Astrocyte of the hippocampus (primary cell): ENCODE results near the gene RND3.

Experiments used
- DNase-seq: peaks from one replicate; pipeline ENCODE4 v3.0.0; 2011; ENCODE audit warnings: low read depth, low spot score

The RND3 gene

GRCh38 chr2:150476286-150476685, 11.2 kb downstream of the RND3 start:
- DNase-seq = no peak

- no peak for DNase-seq
Observed at GRCh38 chr2:150475479-150476250, 11.8 kb downstream of the RND3 start.

- no peak for DNase-seq
Observed at GRCh38 chr2:150474326-150475074, 13.0 kb downstream of the RND3 start.

GRCh38 chr2:150473767-150474166, 13.7 kb downstream of the RND3 start:
- DNase-seq = no peak

- peak; percentile 59 for DNase-seq
Observed at GRCh38 chr2:150472511-150472899, 15.0 kb downstream of the RND3 start.

- no peak for DNase-seq
Observed at GRCh38 chr2:150471813-150472510, 15.5 kb downstream of the RND3 start.

- no peak for DNase-seq
Observed at GRCh38 chr2:150470435-150470834, 17.0 kb downstream of the RND3 start.

GRCh38 chr2:150469706-150470274, 17.7 kb downstream of the RND3 start:
- no peak for DNase-seq

- DNase-seq = no peak
Observed at GRCh38 chr2:150468350-150468960, 19.0 kb downstream of the RND3 start.

GRCh38 chr2:150467621-150467963, 19.9 kb downstream of the RND3 start:
- DNase-seq = no peak

GRCh38 chr2:150466741-150467620, 20.5 kb downstream of the RND3 start:
- DNase-seq = peak; percentile 61

- DNase-seq = no peak
Observed at GRCh38 chr2:150465703-150466569, 21.5 kb downstream of the RND3 start.

- DNase-seq = no peak
Observed at GRCh38 chr2:150464986-150465385, 22.5 kb downstream of the RND3 start.

- no peak for DNase-seq
Observed at GRCh38 chr2:150464270-150464669, 23.2 kb downstream of the RND3 start.

- DNase-seq = no peak
Observed at GRCh38 chr2:150462770-150463169, 24.7 kb downstream of the RND3 start.

GRCh38 chr2:150459281-150459680, 28.2 kb downstream of the RND3 start:
- no peak for DNase-seq

- DNase-seq = no peak
Observed at GRCh38 chr2:150450765-150451164, 36.7 kb downstream of the RND3 start.

- no peak for DNase-seq
Observed at GRCh38 chr2:150449856-150450255, 37.6 kb downstream of the RND3 start.

GRCh38 chr2:150445398-150445797, 42.1 kb downstream of the RND3 start:
- DNase-seq = no peak

- DNase-seq = no peak
Observed at GRCh38 chr2:150442484-150442883, 45.0 kb downstream of the RND3 start.
